ENCODE measurements around the gene SLC35D1.

The SLC35D1 gene

DNA sequence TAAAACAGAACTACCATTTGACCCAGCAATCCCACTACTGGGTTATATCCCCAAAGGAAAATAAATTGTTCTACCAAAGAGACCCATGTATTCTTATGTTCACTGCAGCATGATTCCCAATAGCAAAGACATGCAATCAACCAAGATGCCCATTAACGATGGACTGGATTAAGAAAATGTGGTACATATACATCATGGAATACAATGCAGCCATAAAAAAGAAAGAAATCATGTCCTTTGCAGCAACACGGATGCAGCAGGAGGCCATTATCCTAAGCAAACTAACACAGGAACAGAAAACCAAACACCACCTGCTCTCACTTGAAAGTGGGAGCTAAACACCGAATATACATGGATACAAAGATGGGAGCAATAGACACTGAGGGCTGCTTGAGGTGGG, 44.2 kb downstream of the SLC35D1 start:
- DNase-seq (ENCODE audit: insufficient read length) (no peak), FAIRE-seq (no peak)
- TF ChIP-seq POLR2AphosphoS5 (IDR thresholded peaks at IDR 0.05; ENCODE audit: low read depth, low read length) (no peak), POLR2A (IDR thresholded peaks at IDR 0.05; ENCODE audit: low read depth, low read length) (no peak), TAF1 (IDR thresholded peaks at IDR 0.05; ENCODE audit: borderline replicate concordance, low read depth, low read length) (no peak)

- FAIRE-seq (no peak), DNase-seq (ENCODE audit: insufficient read length) (no peak)
- TF ChIP-seq TAF1 (IDR thresholded peaks at IDR 0.05; ENCODE audit: borderline replicate concordance, low read depth, low read length) (no peak), POLR2A (IDR thresholded peaks at IDR 0.05; ENCODE audit: low read depth, low read length) (no peak), POLR2AphosphoS5 (IDR thresholded peaks at IDR 0.05; ENCODE audit: low read depth, low read length) (no peak)
Measured at GRCh38 chr1:67005068-67005467, 48.9 kb downstream of the SLC35D1 start.

DNA sequence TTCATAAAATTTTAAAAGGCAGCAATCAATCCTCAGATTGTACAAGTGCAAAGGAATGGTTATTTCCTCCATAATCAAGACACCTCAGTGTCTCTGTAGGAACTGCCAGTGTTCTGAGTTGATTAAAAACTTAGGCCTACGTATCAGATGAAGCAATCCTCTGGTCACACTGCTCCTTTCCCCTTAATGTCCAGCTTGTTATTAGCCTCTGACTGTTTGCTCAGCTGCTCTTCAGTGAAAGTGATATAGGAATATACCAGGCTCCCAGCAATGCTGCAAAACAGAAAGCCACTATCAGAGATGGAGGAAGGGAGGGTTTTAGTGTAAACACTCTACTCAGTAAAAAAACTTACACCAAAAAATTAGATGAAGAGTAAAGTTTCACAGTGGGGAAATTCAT, 49.8 kb downstream of the SLC35D1 start:
- FAIRE-seq, result no peak
- no peak for DNase-seq (ENCODE audit: insufficient read length)
- TF ChIP-seq TAF1 (IDR thresholded peaks at IDR 0.05; ENCODE audit: borderline replicate concordance, low read depth, low read length) (no peak), POLR2AphosphoS5 (IDR thresholded peaks at IDR 0.05; ENCODE audit: low read depth, low read length) (no peak), POLR2A (IDR thresholded peaks at IDR 0.05; ENCODE audit: low read depth, low read length) (no peak)

DNA sequence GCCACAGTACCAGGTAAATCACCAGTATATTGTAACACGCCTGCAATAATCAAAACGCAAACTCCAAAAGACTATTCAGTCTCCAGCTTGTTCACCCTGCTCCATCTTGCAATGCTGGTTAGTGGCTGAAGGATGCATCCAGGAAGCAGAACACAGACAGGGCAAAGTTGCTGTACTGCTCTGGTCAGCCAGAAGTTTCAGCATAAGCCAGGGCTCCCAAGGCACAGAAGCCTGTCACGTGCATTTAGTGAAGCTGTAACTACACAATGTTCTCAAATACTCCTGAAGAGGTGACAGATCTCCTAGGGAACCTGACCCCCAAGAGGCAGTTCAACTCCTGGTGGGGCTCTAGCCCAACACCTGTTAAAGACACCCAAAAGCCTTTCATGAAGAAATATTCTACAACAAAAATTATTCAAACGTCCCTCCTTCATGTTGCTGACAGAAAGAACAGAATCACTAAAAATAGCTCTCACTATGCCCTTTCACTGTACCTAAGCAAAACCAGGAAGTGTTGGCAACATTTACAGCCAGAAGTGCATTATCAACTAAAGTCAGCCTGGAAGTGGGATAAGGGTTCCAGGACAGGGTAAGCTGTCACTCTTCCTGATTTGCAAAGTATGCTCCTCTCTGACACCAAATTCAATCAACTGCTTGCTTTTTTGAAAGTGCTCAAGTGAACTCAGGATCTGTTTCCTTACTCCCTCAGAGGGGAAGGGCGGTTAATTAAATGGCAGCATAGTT, 52.1 kb downstream of the SLC35D1 start:
- no peak for FAIRE-seq
- TF ChIP-seq TAF1 (IDR thresholded peaks at IDR 0.05; ENCODE audit: borderline replicate concordance, low read depth, low read length) (no peak), POLR2A (IDR thresholded peaks at IDR 0.05; ENCODE audit: low read depth, low read length) (no peak), POLR2AphosphoS5 (IDR thresholded peaks at IDR 0.05; ENCODE audit: low read depth, low read length) (no peak)
- no peak for DNase-seq (ENCODE audit: insufficient read length)

DNA sequence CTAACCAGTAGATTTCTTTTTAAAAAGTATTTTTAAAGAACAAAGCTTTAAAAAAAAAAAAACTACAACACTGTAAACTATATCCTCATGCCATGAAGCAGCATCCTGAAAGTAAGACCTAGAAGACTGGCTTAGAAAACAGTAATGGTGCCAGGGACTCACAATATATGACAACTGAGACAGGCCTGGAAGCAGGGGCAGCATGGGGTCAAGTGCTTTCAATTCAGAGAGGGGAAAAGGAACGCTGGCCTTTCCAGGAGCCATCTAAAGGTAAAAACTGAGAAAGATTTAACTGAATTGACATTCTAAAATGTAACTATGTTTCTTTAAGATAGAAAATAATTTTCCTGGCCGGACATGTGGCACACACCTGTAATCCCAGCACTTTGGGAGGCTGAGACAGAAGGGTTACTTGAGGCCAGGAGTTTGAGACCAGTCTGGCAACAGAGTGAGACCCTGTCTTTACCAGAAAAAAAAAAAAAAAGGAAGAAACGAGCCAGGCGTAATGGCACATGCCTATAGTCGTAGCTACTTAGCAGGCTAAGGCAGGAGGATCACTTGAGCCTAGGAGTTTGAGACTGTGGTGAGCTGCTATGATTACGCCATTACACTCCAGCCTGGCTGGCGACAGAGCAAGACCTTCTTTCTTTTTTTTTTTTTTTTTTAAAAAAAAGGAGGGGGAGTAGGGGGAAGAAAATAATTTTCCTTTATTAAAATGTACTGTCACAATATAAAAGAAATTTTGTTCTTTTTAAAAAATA, 54.1 kb downstream of the SLC35D1 start:
- no peak for TF ChIP-seq POLR2A (IDR thresholded peaks at IDR 0.05; ENCODE audit: low read depth, low read length)
- no peak for TF ChIP-seq POLR2AphosphoS5 (IDR thresholded peaks at IDR 0.05; ENCODE audit: low read depth, low read length)
- no peak for FAIRE-seq
- no peak for DNase-seq (ENCODE audit: insufficient read length)

DNA sequence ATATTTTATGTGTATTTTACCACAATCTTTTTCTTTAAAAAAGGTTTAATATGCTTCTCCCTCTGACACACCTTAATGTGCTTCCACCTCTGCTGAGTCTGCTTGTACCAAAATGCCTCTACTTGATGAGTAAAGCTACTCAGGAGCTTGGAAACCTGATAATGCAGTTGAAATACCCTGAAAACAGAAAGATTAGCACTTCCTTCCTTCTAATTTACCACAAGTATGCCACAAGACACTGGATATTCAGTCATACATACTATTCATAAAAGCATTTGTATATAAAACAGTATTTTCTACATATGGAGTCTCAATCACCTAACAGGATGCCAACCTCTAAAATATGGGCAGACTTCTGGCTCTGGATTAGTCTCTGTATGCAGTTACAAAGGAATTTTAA, 55.0 kb downstream of the SLC35D1 start:
- DNase-seq (ENCODE audit: insufficient read length) (no peak), FAIRE-seq (no peak)
- no peak for TF ChIP-seq POLR2A (IDR thresholded peaks at IDR 0.05; ENCODE audit: low read depth, low read length)
- TF ChIP-seq POLR2AphosphoS5 (IDR thresholded peaks at IDR 0.05; ENCODE audit: low read depth, low read length), result no peak
- TF ChIP-seq TAF1 (IDR thresholded peaks at IDR 0.05; ENCODE audit: borderline replicate concordance, low read depth, low read length), result no peak

DNA sequence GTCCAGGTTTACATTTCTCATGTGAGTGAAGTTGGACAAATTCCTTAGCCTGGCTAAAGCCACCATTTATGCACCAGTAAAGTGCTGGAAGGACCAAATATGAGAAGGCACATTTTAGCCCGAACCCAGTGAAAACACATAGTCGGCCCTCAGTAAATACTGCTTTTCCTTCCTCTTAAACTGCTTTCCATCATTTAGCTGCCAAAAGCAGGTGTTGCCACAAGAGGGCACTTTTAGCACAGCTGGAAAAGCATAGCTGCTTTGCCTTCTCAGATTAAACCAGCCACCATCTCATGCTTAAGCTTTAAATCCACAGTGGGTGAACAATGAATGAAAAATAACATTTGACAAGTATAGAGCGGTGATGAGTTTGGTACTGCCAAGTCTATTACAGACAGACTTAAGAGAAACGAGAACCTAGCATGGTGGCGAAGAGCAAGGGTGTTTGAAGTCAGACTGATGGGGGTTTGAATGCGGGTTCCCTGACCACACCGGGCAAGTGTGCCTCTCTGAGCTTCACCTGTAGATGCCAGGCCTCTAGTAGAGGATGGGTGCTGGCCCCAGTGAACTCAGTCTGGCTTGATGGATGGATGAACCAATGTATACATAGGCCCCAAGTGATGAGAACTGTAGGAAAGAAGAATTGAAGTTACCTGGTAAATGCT, 57.8 kb downstream of the SLC35D1 start:
- FAIRE-seq (peak; percentile 94), DNase-seq (ENCODE audit: insufficient read length) (peak; percentile 5)

GRCh38 chr1:66993076-66993475, 60.9 kb downstream of the SLC35D1 start:
- DNase-seq (ENCODE audit: insufficient read length) (no peak), FAIRE-seq (no peak)
- TF ChIP-seq POLR2A (IDR thresholded peaks at IDR 0.05; ENCODE audit: low read depth, low read length) (no peak), POLR2AphosphoS5 (IDR thresholded peaks at IDR 0.05; ENCODE audit: low read depth, low read length) (no peak), TAF1 (IDR thresholded peaks at IDR 0.05; ENCODE audit: borderline replicate concordance, low read depth, low read length) (no peak)

More for the DNA sequence above, 57.8 kb downstream of the SLC35D1 start:
- TF ChIP-seq TAF1 (IDR thresholded peaks at IDR 0.05; ENCODE audit: borderline replicate concordance, low read depth, low read length) (no peak), POLR2A (IDR thresholded peaks at IDR 0.05; ENCODE audit: low read depth, low read length) (no peak), POLR2AphosphoS5 (IDR thresholded peaks at IDR 0.05; ENCODE audit: low read depth, low read length) (no peak)

DNA sequence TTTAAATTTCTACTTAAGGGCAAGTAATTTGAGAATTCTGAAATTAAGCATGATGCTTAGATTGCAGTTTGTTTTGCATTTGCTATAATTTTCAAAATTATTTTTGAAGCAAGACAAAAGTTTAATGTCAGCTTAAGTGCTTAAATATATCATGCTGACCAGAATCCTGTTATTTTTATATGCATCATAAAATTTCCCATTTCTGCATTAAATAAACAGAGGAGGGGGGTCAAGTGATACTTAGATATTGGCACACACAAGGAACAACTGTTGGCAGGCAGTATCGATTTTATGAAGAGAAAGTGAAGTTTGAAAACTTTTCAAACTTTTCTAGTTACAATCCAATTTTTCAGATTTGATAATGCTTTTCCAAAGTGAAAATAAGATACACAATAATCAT, 68.1 kb downstream of the SLC35D1 start:
- DNase-seq (ENCODE audit: insufficient read length) (no peak), FAIRE-seq (no peak)
- TF ChIP-seq POLR2A (IDR thresholded peaks at IDR 0.05; ENCODE audit: low read depth, low read length) (no peak), TAF1 (IDR thresholded peaks at IDR 0.05; ENCODE audit: borderline replicate concordance, low read depth, low read length) (no peak), POLR2AphosphoS5 (IDR thresholded peaks at IDR 0.05; ENCODE audit: low read depth, low read length) (no peak)

DNA sequence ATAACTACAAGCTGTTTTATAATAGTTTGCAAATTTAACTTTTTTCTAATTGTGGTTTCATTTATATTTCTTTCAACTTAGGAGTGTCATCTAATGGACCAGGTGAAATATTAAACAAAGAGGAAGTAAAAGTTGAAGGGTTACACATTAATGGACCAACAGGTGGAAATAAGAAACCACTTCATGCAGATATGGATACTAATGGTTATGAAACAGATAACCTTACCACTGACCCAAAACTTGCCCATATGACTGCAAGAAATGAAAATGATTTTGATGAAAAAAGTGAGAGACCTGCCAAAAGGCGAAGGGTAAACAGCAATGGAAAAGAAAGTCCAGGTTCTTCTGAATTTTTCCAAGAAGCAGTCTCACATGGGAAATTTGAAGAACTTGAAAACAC, 69.5 kb downstream of the SLC35D1 start:
- TF ChIP-seq POLR2A (IDR thresholded peaks at IDR 0.05; ENCODE audit: low read depth, low read length) (no peak), POLR2AphosphoS5 (IDR thresholded peaks at IDR 0.05; ENCODE audit: low read depth, low read length) (no peak), TAF1 (IDR thresholded peaks at IDR 0.05; ENCODE audit: borderline replicate concordance, low read depth, low read length) (no peak)
- no peak for DNase-seq (ENCODE audit: insufficient read length)
- peak; percentile 78 for FAIRE-seq

GRCh38 chr1:66982561-66983260, 71.2 kb downstream of the SLC35D1 start:
- TF ChIP-seq POLR2AphosphoS5 (IDR thresholded peaks at IDR 0.05; ENCODE audit: low read depth, low read length), result no peak
- no peak for TF ChIP-seq POLR2A (IDR thresholded peaks at IDR 0.05; ENCODE audit: low read depth, low read length)
- FAIRE-seq (peak; percentile 46), DNase-seq (ENCODE audit: insufficient read length) (no peak)

All from GM12892 (cell line).